ENCODE data around the gene CERS6.

DNA sequence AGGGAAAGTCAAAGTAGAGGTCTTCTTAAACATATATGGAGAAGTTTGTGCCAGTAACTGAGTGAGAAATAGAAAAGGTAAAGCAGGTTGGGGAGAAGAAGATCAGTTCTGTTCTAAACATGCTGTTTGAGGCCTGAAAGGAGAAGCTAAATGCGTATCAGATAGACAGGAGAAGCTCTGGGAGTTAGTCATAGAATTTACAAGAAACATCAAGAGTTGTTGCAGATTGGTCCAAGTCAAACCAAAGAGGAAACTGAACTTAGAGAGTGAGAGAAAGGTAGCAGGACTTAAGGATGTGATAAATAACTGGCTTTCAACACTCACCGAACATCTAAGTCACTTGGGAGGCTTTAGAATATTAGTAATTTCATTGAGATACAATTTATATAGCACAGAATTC lies 29.2 kb upstream of the CERS6 start:
- TF ChIP-seq HDGF (IDR thresholded peaks at IDR 0.05; ENCODE audit: borderline replicate concordance) (no peak), SP1 (IDR thresholded peaks at IDR 0.05) (no peak), SUZ12 (IDR thresholded peaks at IDR 0.05) (no peak), FOXM1 (IDR thresholded peaks at IDR 0.05; ENCODE audit: borderline replicate concordance) (no peak), ELF4 (IDR thresholded peaks at IDR 0.05) (no peak)
- TF ChIP-seq, protein P1, sequence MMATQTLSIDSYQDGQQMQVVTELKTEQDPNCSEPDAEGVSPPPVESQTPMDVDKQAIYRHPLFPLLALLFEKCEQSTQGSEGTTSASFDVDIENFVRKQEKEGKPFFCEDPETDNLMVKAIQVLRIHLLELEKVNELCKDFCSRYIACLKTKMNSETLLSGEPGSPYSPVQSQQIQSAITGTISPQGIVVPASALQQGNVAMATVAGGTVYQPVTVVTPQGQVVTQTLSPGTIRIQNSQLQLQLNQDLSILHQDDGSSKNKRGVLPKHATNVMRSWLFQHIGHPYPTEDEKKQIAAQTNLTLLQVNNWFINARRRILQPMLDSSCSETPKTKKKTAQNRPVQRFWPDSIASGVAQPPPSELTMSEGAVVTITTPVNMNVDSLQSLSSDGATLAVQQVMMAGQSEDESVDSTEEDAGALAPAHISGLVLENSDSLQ (IDR thresholded peaks at IDR 0.05), result no peak

All from HEK293T (cell line).